Measurements from ENCODE around the gene SIX1.

- TF ChIP-seq POLR2A (IDR thresholded peaks at IDR 0.05), result no peak
- no peak for TF ChIP-seq CTCF (IDR thresholded peaks at IDR 0.05)
Measured at GRCh38 chr14:60632777-60633176, 16.5 kb downstream of the SIX1 start.
